Parathyroid adenoma (tissue), 2 donors: Measurements from ENCODE around the gene ST6GALNAC5.
"Not testable (repeated sequence)": the region's sequence is repeated elsewhere in the genome, so short reads cannot be mapped to it uniquely, and the experiment has no call there.

Source experiments
- H2AFZ ChIP-seq: fragments of 300-600 bp; sonication (generic); one replicate; pipeline ENCODE4 v1.7.0; 2017; ENCODE audit warnings: antibody characterized with exemption, mild to moderate bottlenecking
- H3K27ac ChIP-seq: fragments of 300-600 bp; sonication (generic); one replicate; pipeline ENCODE4 v1.7.0; 2017
- H3K27me3 ChIP-seq: fragments of 300-600 bp; sonication (generic); one replicate; pipeline ENCODE4 v1.7.0; 2017; ENCODE audit warnings: low read length; ENCODE audit not compliant: control insufficient read depth, insufficient read depth
- H3K36me3 ChIP-seq: fragments of 300-600 bp; sonication (generic); one replicate; pipeline ENCODE4 v1.7.0; 2017; ENCODE audit warnings: low read length; ENCODE audit not compliant: control insufficient read depth, insufficient read depth
- H3K4me1 ChIP-seq: fragments of 300-600 bp; sonication (generic); one replicate; pipeline ENCODE4 v1.7.0; 2017; ENCODE audit warnings: control low read depth
- H3K4me2 ChIP-seq: fragments of 300-600 bp; sonication (generic); one replicate; pipeline ENCODE4 v1.7.0; 2017; ENCODE audit warnings: low read length
- H3K4me3 ChIP-seq: fragments of 300-600 bp; sonication (generic); one replicate; pipeline ENCODE4 v1.7.0; 2017; ENCODE audit warnings: low read depth, low read length
- H3K79me2 ChIP-seq: fragments of 300-600 bp; sonication (generic); one replicate; pipeline ENCODE4 v1.7.0; 2017; ENCODE audit warnings: control low read depth
- H3K9ac ChIP-seq: fragments of 300-600 bp; sonication (generic); one replicate; pipeline ENCODE4 v1.7.0; 2017; ENCODE audit warnings: mild to moderate bottlenecking
- H3K9me3 ChIP-seq: fragments of 300-600 bp; sonication (generic); one replicate; pipeline ENCODE4 v1.7.0; 2017; ENCODE audit warnings: low read length; ENCODE audit not compliant: control insufficient read depth
- TF ChIP-seq, protein P1 (sequence below): fragments of 300-600 bp; sonication (generic); IDR thresholded peaks from one replicate; pipeline ENCODE4 v1.7.0; 2017; ENCODE audit warnings: antibody characterized with exemption, mild to moderate bottlenecking
- donor health status: primary hyperparathyroidism.

ST6GALNAC5 gene

DNA sequence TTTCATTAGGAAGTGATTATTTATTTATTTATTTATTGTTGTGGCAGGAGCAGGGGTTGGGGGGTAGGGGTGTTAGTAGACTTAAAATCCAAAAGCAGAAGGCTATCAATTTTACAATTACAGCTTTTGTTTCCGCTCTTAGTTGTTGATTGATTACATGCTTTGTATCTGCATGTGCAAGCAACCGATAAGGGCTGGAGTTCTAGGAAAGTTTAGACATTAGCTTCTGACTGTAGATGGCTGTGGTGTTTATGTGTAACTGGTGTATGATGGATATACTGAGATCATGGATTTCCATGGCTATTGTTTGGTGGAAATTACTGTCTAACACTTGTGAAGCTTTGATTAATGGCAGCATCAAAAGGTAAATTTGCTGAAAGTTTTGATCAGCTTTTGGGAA lies 2.8 kb downstream of the ST6GALNAC5 start:
- Histone ChIP-seq H3K27ac (no peak overlapping the region), H3K79me2 (no peaks in the 10 kb centered on the region), H3K9ac (no peak overlapping the region), H3K9me3 (no peaks in the 10 kb centered on the region), H3K27me3 (peaks cover 7% of the 10 kb centered on the region), H2AFZ (no peak overlapping the region), H3K4me3 (no peak overlapping the region), H3K36me3 (no peaks in the 10 kb centered on the region), H3K4me1 (no peaks in the 10 kb centered on the region), H3K4me2 (no peak overlapping the region)
- TF ChIP-seq, protein P1, sequence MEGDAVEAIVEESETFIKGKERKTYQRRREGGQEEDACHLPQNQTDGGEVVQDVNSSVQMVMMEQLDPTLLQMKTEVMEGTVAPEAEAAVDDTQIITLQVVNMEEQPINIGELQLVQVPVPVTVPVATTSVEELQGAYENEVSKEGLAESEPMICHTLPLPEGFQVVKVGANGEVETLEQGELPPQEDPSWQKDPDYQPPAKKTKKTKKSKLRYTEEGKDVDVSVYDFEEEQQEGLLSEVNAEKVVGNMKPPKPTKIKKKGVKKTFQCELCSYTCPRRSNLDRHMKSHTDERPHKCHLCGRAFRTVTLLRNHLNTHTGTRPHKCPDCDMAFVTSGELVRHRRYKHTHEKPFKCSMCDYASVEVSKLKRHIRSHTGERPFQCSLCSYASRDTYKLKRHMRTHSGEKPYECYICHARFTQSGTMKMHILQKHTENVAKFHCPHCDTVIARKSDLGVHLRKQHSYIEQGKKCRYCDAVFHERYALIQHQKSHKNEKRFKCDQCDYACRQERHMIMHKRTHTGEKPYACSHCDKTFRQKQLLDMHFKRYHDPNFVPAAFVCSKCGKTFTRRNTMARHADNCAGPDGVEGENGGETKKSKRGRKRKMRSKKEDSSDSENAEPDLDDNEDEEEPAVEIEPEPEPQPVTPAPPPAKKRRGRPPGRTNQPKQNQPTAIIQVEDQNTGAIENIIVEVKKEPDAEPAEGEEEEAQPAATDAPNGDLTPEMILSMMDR = no peak

DNA sequence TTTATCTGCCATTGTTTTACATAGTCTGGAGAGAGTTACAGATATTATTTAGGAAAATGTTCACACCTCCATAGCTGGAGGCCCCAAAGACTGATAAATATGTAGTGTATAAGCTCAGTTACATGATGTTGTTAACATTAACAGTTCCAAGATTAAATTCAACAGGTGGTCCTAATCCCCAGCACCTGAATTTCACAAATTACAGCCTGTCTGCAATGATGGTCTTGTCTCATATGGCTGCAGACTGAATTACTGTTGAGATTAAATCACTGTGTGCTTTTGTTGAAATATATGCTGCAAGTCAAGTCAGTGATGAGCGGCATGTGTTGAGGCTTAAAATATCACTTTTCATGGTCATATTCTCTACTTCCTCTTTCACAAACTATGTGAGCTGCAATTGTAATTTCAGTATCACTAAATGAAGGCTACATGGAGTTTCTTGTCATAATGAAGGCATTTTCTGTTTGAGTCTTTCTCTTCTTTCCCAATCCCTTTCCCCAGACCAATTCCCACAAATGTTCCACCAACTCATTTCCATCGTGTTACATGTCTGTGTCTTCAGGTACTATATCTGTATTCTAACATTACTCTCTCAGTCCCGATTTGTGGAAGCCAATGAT lies 4.2 kb downstream of the ST6GALNAC5 start:
- TF ChIP-seq, protein P1 = no peak
- Histone ChIP-seq H3K4me1 (no peaks in the 10 kb centered on the region), H3K9me3 (no peaks in the 10 kb centered on the region), H3K27ac (no peak overlapping the region), H3K36me3 (no peaks in the 10 kb centered on the region), H3K4me3 (no peak overlapping the region), H3K4me2 (no peak overlapping the region), H2AFZ (no peak overlapping the region), H3K9ac (no peak overlapping the region), H3K27me3 (peaks cover 2% of the 10 kb centered on the region), H3K79me2 (no peaks in the 10 kb centered on the region)

DNA sequence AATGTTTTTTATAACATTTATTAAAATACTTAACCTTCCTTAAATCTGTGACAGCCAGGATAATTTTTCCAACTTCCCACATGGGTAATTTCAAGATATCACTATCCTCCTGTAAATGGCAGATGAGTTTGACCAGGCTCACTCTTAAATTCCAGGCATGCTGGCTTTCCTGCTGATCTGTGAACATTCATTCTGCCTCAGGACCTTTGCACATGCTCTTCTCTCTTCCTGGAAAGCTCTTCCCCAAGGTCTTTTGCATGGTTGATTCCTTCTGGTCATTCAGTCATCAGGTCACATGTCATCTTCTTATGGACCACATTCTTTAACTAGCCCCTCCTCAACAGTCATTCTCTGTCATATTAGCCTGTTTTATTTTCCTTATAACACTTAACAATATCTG lies 5.7 kb downstream of the ST6GALNAC5 start:
- no peaks in the 10 kb centered on the region for H3K4me1 ChIP-seq
- no peaks in the 10 kb centered on the region for H3K27me3 ChIP-seq
- no peaks in the 10 kb centered on the region for H3K9me3 ChIP-seq
- H2AFZ ChIP-seq = no peak overlapping the region
- no peak overlapping the region for H3K9ac ChIP-seq
- TF ChIP-seq, protein P1 = no peak
- H3K79me2 ChIP-seq = no peaks in the 10 kb centered on the region
- no peaks in the 10 kb centered on the region for H3K36me3 ChIP-seq
- H3K27ac ChIP-seq = no peak overlapping the region
- H3K4me3 ChIP-seq = no peak overlapping the region
- H3K4me2 ChIP-seq = no peak overlapping the region

DNA sequence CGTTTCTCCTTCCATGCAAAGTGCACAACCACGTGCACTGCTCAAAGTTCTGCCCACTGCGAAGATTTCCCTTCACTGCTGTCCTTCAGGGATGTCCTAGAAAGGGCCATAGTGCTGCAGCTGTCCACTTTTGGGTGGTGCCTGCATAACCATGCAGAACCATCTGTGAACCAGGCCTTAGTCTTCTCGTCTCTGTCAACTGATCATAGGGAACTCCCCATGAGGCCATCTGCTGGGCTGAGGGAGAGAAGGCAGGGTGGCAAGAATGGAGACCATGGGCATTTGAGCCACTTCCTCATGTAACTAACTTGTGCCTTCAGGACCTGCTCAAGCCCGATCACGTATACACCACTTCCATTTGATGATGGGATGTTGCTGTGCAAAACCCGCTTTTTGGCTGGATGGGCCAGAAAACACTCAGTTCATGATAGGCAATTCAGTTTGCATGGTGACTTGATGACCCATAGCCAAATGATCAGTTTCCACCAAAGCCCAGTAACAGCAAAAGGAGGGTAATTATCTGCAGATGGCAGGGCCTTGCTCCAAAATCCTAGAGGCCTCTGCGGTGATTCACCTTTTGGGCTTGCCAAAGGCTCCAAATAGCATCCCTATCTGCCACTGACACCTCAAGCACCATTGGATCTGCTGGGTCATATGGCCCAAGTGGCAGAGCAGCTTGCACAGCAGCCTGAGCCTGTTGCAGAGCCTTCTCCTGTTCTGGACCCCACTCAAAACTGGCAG lies 9.5 kb downstream of the ST6GALNAC5 start:
- TF ChIP-seq, protein P1 = no peak
- H2AFZ ChIP-seq = no peak overlapping the region
- no peak overlapping the region for H3K9ac ChIP-seq
- H3K4me1 ChIP-seq = no peaks in the 10 kb centered on the region
- no peaks in the 10 kb centered on the region for H3K36me3 ChIP-seq
- H3K27me3 ChIP-seq = no peaks in the 10 kb centered on the region
- H3K4me3 ChIP-seq = no peak overlapping the region
- H3K27ac ChIP-seq = no peak overlapping the region
- H3K9me3 ChIP-seq = no peaks in the 10 kb centered on the region
- H3K79me2 ChIP-seq = no peaks in the 10 kb centered on the region
- H3K4me2 ChIP-seq = no peak overlapping the region

DNA sequence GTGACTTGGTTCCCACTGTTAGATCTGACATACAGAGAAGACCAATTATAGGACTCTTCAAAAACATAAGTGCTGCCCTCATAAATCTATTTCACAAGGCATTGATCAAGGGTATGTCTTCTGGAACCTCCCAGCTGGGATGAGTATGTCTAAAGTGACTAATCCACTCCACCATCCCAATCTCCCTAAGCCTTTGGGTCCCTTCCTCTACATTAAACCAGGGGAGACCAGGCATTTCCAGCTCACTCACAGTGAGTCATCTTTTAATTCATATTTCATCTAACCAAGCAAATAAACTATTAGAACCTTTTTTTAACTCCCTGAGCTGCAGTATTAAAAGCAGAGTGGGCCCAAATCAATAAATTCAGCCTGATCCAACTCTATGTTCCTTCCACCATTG lies 11.7 kb downstream of the ST6GALNAC5 start:
- H3K9ac ChIP-seq, H3K4me1 ChIP-seq, H3K27ac ChIP-seq, H3K9me3 ChIP-seq, H3K4me2 ChIP-seq, H3K4me3 ChIP-seq, H3K27me3 ChIP-seq, H3K79me2 ChIP-seq, H2AFZ ChIP-seq, H3K36me3 ChIP-seq: not testable (repeated sequence)
